Measurements from ENCODE around the gene MVP.
A peak's percentile ranks its signal among the peaks of the same experiment; 100 is the strongest.
"Not testable (repeated sequence)": the region's sequence is repeated elsewhere in the genome, so short reads cannot be mapped to it uniquely, and the experiment has no call there.

The MVP gene

DNA sequence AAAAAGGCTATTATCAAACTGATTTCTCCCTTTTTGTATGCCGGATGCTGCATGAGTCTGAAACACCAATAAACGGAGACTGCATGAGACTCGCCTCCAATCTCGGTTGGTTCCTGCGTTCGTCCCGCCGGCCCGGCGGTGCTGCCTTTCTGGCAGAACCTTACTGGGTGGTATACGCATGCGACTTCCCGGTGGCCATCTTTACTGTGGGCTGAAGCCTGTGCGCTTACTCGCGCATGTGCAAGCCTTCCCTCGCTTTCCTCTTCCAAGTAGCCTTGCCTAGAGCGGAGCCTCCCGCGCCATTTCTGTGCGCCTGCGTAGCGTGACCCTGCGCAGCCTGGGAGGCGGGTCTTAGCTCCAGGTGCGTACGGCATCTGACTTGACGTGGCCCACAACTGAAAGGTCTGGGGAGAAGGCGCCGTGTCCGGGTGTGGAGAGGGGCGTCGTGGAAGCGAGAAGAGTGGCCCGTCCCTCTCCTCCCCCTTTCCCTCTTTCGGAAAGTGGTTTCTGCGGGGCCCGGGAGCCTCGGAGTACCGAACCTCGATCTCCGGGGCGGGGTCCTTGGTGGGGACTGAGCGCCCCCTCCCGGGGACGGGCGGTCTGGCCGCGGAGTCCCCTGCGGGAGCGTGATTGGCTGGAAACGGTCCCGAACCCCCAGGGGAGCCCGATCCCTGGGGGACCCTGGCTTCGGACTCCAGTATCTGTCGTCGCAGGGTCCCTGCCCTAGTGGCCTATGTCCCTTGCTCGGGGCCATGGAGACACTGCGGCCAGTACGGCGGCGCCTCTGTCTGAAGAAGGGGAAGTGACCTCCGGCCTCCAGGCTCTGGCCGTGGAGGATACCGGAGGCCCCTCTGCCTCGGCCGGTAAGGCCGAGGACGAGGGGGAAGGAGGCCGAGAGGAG, 4.2 kb upstream of the MVP start, which contains the start of gene PAGR1:
Gene PAGR1 (plus strand): TSS at position 360 of the 901 bp plus-strand sequence. CDS start 374 bp downstream, at position 734.
- peak; percentile 93 for DNase-seq

DNA sequence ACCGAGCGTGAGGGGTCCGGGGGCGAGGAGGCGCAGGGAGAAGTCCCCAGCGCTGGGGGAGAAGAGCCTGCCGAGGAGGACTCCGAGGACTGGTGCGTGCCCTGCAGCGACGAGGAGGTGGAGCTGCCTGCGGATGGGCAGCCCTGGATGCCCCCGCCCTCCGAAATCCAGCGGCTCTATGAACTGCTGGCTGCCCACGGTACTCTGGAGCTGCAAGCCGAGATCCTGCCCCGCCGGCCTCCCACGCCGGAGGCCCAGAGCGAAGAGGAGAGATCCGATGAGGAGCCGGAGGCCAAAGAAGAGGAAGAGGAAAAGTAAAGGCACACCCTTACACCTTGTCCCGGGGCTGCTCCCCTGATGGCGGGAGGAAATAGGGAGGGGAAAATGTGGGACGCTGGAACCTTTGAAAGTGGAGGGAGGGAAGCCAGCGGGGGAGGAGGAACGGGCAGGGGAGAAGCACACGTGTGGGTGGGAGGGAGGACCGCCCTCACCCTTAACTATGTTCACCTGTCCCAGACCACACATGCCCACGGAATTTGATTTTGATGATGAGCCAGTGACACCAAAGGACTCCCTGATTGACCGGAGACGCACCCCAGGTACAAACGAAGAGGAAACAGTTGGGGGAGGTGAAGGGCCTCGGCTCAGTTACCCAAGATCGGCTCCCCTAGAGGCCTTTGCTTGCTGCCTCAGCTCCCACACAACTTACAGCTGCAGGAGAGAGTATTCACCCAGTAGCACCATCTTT, 3.4 kb upstream of the MVP start:
- no peak for DNase-seq

DNA sequence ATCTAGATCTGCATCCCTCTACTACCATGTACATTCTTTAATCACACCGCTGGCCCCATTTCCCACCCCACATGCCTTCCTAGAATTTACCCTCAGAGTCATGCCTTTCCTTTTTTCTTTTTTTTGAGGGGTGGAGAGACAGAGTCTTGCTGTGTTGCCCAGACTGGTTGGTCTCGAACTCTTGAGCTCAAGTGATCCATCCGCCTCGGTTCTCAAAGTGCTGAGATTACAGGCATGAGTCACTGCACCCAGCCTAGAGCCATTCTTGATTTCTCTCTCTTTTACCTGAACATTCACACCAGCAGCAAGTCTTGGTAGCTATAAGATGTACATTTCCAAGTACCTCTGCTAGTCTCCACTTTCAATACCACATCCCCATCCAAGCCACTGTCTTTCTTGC, 2.2 kb upstream of the MVP start:
- no peak for DNase-seq

DNA sequence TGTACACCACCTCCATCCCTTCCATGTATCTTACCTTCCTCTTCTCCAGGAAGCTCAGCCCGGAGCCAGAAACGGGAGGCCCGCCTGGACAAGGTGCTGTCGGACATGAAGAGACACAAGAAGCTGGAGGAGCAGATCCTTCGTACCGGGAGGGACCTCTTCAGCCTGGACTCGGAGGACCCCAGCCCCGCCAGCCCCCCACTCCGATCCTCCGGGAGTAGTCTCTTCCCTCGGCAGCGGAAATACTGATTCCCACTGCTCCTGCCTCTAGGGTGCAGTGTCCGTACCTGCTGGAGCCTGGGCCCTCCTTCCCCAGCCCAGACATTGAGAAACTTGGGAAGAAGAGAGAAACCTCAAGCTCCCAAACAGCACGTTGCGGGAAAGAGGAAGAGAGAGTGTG, 756 bp upstream of the MVP start:
- DNase-seq: no peak

DNA sequence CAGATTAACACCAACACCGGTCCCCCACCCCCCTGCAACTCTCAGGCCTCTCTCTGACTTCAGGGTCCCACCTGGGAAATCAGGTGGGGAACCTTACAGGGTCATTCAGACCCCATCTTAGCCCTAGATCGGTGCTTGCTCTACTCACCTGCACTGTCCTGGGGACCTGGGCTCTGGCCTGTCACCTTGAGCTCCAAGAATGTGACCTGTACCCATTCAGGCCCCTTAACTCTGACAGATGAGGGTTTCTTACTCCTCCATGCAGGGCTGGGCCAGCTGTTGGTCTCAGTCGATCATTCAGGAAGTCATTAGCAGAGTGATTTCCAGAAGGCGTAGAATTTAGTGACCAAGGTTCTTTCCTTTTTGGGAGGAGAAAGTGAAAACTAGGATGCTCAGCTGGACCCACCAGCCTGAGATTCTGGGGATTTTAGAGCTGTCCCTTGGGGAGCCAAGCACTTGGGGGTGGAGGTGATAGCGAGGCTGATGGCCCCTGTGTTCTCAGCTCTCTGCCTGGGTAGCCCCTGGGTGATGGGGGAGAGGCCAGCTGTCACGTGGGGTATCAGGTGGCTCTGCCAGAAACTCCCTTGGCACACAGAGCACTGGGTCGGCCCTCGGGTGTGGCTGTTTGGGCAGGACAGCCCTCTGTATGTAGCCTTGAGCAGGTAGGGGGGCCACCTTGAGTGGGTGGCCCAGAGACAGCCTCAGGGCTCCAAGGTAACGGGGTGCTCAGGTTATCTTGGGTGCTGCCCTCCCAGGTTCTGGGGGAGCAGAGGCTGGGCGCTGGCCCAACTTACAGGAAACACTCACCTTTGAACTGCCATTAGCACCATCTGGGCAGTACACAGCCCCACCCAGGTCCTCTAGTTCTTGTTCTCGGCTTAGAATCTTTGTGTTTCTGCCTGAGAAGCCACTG, 724 bp downstream of the MVP start:
- no peak for DNase-seq

DNA sequence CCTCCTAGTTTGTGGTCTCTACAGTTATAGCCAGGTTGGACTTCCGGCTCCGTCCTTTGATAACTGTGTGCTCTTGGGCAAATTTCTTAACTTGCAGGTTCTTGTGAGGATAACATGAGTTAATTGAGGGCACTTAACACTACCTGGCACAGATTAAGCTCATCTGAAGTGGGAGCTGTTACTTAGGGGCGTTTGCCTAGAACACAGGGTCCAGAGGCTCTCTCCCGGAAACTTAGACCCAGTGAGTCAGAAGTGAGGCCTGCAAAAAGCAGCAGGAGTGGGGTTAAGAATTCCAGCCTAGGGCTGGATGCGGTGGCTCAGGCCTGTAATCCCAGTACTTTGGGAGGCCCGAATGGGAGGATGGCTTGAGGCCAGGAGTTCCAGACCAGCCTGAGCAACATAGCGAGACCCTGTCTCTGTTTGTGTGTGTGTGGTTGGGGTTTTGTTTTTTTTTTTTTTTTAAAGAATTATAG, 1.4 kb downstream of the MVP start:
- no peak for DNase-seq

DNA sequence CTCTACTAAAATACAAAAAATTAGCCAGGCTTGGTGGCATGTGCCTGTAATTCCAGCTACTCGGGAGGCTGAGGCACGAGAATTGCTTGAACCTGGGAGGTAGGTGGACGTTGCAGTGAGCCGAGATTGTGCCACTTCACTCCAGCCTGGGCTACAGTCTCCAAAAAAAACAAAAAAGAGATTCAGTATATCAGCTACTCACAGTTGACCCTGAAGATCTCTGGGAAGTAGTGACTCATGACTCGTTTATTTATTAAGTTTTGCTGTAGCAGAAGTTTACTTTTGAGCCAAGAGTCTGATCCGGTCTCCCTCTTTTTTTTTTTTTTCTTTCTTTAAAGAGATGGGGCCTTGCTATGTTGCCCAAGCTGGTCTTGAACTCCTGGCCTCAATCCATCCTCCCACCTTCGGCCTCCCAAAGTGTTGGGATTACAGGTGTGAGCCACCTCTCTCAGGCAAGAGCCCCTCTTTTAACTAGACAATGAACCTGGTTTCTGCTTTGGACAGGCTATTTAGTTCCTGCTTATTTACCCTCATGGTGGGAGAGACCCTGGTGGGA, 4.4 kb downstream of the MVP start:
- no peak for DNase-seq

DNA sequence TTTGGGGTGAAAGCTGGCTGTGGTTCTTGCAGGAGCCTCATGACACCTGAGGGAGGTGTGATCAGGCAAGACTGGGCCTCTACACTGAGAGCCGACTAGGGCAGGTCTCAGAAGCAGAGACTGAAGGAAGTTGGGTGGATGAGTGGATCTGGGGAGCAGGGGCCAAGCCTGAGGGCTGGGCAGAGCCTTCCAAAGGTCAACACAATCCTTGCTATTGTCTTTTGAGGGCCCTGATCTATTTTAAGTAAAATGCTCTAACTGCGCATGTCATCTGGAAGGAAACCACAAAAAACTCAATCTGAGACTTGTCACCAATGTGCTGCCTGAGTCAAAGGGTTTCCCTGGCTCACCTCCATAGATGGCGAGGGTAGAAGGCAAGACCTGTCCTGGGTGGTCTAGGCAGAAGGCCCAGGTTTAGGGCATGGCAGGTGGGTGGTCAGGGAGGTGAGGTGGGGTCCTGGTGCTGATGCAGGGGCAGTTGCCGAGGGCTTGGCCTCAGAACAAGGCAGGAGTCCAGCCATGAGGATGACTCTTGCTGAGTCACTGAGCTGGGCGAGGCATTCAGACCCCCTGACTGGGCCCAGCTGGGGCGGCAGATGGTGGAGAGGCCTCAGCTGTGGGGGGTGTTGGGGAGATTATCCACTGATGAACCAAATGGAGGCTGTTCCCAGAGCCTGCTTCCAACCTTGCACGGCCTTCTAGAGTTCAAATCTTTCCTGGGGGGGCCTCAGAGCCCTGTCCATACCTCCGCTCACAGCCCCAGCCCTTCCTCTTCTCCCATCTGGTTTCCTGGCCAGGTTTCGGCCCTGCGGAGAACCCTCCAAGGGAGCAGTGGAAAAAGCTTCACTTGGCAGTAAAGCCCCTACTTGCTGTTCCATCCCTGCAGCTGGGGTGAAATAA, 5.1 kb downstream of the MVP start:
- DNase-seq: no peak

DNA sequence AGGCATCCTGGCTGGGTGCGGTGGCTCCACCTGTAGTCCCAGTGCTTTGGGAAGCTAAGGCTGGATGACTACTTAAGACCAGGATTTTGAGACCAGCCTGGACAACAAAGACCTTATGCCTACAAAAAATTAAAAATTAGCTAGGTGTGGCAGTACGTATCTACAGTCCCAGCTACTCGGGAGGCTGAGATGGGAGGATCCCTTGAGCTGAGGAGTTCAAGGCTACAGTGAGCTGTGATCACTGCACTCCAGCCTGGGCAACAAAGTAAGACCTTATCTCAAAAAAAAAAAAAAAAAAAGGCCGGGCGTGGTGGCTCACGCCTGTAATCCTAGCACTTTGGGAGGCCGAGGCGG, 6.1 kb downstream of the MVP start:
- DNase-seq: no peak

DNA sequence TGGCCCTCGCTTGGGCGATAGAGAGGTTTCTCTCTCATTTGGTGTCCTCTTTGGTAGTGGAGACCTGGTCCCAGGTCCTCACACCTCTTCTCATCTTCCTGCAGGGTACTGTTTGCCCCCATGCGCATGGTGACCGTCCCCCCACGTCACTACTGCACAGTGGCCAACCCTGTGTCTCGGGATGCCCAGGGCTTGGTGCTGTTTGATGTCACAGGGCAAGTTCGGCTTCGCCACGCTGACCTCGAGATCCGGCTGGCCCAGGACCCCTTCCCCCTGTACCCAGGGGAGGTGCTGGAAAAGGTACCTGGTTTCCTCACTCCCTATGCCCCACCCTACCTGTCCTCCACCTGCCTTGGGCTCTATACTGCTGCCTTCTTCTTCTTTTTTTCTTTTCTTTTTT, 10.5 kb downstream of the MVP start:
- no peak for DNase-seq

DNA sequence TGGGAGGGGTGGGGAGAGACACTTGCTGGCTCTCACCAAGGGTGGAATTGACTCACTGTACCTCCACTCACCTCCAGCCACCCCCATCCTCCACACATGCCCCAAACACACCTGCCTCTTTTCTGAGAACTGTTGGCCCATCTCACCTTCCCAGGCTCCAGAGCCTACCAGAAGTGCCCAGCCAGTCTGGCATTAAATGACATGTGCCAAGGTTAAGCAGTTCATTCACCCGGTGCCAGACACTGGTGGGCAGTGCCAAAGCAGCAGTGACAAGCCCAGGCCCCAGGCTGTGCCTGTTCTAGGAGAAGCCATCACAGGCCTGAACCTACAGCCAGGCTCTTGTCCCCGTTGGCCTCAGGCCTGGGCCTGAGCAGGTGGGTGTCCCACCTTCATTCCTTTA, 11.2 kb downstream of the MVP start:
- no peak for DNase-seq

DNA sequence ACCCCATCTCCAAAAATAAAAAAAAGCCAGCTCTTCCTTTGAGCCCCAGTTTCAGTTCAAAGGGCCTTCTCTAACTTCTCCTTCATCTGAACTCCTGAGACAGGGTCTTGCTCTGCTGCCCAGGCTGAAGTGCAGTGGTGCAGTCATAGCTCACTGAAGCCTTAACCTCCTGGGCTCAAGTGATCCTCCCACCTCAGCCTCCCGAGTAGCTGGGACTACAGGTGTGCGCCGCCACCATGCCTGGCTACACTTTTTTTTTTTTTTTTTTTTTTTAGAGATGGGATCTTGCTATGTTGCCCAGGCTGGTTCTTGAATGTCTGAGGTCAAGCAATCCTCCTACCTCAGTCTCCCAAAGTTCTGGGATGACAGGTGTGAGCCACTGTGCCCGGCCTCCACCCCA, 13.0 kb downstream of the MVP start:
- DNase-seq: not testable (repeated sequence)

DNA sequence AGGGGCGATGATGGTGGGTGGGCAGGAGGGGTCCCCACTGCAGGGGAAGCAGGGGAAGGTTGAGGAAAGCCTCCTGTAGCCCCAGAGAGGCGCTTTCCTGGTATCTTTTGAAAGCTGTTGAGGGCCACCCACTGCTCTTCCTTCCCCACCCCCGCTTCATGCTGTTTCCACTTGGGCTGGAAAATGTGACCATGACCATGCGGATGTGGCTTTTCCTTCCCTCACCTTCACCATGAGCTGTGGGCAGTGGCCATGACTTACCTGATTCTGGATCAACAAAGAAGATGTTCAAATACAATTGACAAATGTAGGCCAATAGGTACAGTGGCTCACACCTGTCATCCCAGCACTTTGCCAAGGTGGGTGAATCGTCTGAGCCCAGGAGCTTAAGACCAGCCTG, 13.8 kb downstream of the MVP start:
- no peak for DNase-seq

DNA sequence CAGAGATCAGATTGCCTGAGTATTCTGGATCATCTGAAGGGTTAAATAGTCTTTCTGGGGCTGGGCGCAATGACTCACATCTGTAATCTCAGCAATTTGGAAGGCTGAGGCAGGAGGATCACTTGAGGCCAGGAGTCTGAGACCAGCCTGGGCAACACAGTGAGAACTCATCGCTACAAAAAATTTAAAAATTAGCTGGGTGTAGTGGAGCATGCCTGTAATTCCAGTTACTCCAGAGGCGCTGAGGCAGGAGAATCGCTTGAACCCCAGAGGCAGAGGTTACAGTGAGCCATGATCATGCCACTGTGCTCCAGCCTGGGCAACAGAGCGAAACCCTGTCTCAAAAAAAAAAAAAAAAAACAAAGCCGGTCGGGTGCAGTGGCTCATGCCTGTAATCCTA, 15.7 kb downstream of the MVP start:
- no peak for DNase-seq

DNA sequence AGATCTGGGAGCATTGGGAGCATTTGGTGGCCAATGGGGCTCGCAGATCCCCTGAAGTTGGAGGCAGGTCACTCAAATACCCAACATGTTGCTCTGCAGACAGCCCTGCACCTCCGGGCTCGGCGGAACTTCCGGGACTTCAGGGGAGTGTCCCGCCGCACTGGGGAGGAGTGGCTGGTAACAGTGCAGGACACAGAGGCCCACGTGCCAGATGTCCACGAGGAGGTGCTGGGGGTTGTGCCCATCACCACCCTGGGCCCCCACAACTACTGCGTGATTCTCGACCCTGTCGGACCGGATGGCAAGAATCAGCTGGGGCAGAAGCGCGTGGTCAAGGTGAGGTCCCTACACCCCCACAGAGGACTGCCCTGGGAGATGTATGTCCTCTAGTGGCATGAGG, 16.4 kb downstream of the MVP start:
- no peak for DNase-seq

DNA sequence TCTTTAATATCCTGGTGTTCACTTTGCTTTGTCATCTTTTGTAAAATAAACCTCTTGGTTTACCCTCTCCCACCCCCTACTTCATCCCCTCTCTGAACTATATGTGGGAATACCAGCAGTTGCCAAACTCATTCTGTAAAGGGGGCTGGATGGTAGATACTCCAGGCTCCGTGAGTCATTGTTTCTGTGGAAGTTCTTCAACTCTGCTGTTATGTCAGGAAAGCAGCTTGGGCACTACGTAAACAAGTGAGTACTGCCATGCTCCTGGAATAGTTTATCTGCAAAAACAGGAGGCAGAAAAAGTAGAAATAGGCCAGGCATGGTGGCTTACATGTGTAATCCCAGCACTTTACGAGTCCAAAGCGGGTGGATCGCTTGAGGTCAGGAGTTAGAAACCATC, 17.6 kb downstream of the MVP start:
- DNase-seq: no peak

DNA sequence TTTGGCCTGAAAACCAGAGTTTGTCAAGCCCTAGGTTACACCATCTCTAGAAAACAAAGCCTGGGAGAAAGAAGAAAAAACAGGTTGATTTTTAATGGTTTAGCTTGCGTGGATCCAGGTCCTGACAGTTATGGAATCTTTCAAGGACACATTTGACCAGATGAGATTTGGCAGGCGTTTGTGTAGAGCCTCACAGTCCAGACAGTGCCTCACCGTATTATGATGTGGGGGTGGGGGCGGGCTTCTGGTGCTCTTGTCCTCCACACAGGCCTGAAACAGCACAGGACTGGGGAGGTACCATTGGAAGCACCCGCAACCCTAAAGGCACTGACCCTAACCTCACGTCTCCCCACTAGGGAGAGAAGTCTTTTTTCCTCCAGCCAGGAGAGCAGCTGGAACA, 19.6 kb downstream of the MVP start:
- DNase-seq: no peak

DNA sequence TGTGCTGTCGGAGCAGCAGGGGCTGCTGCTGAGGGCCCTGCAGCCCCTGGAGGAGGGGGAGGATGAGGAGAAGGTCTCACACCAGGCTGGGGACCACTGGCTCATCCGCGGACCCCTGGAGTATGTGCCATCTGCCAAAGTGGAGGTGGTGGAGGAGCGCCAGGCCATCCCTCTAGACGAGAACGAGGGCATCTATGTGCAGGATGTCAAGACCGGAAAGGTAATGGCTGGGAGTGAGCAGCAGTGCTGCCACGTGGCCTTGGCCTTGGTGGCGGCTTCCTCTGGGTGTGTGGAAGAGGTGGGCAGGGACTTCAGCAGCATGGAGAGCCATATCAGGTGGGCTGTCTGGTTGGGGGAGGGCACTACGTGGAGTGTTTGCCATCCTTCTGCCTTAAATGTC, 20.0 kb downstream of the MVP start:
- no peak for DNase-seq

DNA sequence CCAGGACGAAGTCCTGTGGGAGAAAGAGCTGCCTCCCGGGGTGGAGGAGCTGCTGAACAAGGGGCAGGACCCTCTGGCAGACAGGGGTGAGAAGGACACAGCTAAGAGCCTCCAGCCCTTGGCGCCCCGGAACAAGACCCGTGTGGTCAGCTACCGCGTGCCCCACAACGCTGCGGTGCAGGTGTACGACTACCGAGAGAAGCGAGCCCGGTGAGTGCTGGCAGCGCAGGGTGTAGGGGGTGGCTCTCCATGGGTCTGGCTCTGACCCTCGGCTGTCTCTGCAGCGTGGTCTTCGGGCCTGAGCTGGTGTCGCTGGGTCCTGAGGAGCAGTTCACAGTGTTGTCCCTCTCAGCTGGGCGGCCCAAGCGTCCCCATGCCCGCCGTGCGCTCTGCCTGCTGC, 21.4 kb downstream of the MVP start:
- no peak for DNase-seq

DNA sequence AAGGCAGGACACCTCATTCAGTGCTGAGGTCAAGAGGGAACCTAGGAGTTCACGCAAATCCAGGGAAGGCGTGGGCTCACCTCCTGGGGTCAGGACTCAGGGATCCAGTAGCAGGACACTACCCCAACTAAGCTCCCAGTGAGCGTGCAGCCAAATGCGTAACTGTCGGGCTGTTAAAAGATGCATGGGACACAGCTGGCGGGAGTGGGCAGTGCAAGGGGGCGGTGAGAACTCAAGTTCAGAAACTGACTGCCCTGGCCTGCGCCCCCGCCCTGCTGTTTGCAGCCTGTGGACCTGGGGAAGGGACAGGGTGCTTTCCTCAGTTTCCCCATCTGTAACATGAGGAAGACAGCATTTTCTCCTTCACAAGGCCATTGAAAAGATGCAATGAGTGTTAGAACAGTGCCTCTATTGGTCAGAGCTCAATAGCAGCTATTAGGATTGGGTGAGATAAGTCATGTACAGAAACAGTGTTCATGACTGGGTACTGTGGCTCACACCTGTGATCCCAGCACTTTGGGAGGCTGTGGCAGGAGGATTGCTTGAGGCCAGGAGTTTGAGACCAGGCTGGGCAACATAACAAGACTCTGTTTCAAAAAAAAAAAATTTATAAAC, 22.6 kb downstream of the MVP start:
- DNase-seq: no peak

DNA sequence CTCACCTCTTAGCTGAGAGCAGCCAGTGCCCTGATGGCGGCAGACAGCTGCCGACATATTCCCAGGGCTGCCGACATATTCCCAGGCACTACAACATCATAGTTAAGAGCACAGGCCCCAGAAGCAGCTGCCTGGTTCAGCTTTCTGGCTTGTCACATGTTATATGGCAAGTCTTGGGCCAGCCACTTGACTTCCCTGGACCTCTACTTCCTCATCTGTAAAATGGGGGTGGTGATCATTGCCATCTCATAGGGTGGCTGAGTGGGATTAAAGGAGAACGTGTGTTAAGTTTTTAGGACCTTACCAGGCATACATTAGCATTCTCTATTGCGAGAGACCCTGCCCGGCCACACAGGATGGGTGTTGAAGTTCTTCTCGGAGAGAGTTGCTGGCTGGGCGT, 23.7 kb downstream of the MVP start:
- no peak for DNase-seq
